HepG2 (cell line): ENCODE results near the gene PPP1R9B. TPM values are rescaled to one million over a fixed set of nuclear protein-coding genes. Genes with fewer than 3 reads are reported as not detected.
A peak's percentile ranks its signal among the peaks of the same experiment; 100 is the strongest.

Experiments
- BCL6 ChIP-seq: IDR thresholded peaks from 2 replicates; pipeline ENCODE4 v1.6.1; 2016; ENCODE audit warnings: missing genetic modification reagents, missing compliant biosample characterization
- KLF9 ChIP-seq: IDR thresholded peaks from 2 replicates; pipeline ENCODE4 v1.6.1; 2016; ENCODE audit warnings: low read depth
- MTA1 ChIP-seq: sonication (generic); formaldehyde crosslinking; IDR thresholded peaks from 2 replicates; pipeline ENCODE4 v1.4.0; 2020; ENCODE audit warnings: missing genetic modification reagents, mild to moderate bottlenecking, borderline replicate concordance
- NFE2L2 ChIP-seq: fragments of 150-350 bp; IDR thresholded peaks from 2 replicates; pipeline ENCODE4 v1.6.1; 2014; ENCODE audit warnings: low read length
- PPARG ChIP-seq: conservative IDR thresholded peaks from 2 replicates; pipeline ENCODE4 v1.6.1; 2016; ENCODE audit warnings: missing biosample characterization, missing genetic modification reagents
- PRMT3 ChIP-seq: sonication (generic); formaldehyde crosslinking; IDR thresholded peaks from 2 replicates; pipeline ENCODE4 v1.8.1; 2022; ENCODE audit warnings: low read depth, mild to moderate bottlenecking, moderate library complexity, missing genetic modification reagents, borderline replicate concordance
- SETDB1 ChIP-seq: sonication (generic); formaldehyde crosslinking; IDR thresholded peaks from 2 replicates; pipeline ENCODE4 v1.5.1; 2020; ENCODE audit warnings: missing genetic modification reagents, mild to moderate bottlenecking, borderline replicate concordance
- SRY ChIP-seq: sonication (generic); formaldehyde crosslinking; IDR thresholded peaks from 2 replicates; pipeline ENCODE4 v1.8.0; 2022; ENCODE audit warnings: mild to moderate bottlenecking, missing genetic modification reagents
- ZBTB20 ChIP-seq: sonication (generic); formaldehyde crosslinking; IDR thresholded peaks from 2 replicates; pipeline ENCODE4 v1.8.1; 2023; ENCODE audit warnings: missing genetic modification reagents, low read depth, mild to moderate bottlenecking, borderline replicate concordance
- ZBTB34 ChIP-seq: sonication (generic); formaldehyde crosslinking; IDR thresholded peaks from 2 replicates; pipeline ENCODE4 v1.8.0; 2022; ENCODE audit warnings: mild to moderate bottlenecking, missing genetic modification reagents
- ZFP90 ChIP-seq: sonication (generic); formaldehyde crosslinking; IDR thresholded peaks from 2 replicates; pipeline ENCODE4 v1.8.0; 2022; ENCODE audit warnings: missing genetic modification reagents, mild to moderate bottlenecking, inconsistent platforms, borderline replicate concordance
- ZNF224 ChIP-seq: sonication (generic); formaldehyde crosslinking; IDR thresholded peaks from 2 replicates; pipeline ENCODE4 v1.5.0; 2020; ENCODE audit warnings: mild to moderate bottlenecking, missing genetic modification reagents
- ZNF281 ChIP-seq: sonication (generic); formaldehyde crosslinking; IDR thresholded peaks from 2 replicates; pipeline ENCODE4 v1.4.0; 2020; ENCODE audit warnings: missing genetic modification reagents, borderline replicate concordance
- ZNF501 ChIP-seq: sonication (generic); formaldehyde crosslinking; IDR thresholded peaks from 2 replicates; pipeline ENCODE4 v1.5.1; 2020; ENCODE audit warnings: mild to moderate bottlenecking, moderate library complexity, missing genetic modification reagents
- ZNF549 ChIP-seq: sonication (generic); formaldehyde crosslinking; IDR thresholded peaks from 2 replicates; pipeline ENCODE4 v1.5.0; 2020; ENCODE audit warnings: missing genetic modification reagents
- ZNF562 ChIP-seq: sonication (generic); formaldehyde crosslinking; IDR thresholded peaks from 2 replicates; pipeline ENCODE4 v1.8.0; 2022; ENCODE audit warnings: missing genetic modification reagents, borderline replicate concordance
- ZNF660 ChIP-seq: sonication (generic); formaldehyde crosslinking; IDR thresholded peaks from 2 replicates; pipeline ENCODE4 v1.5.1; 2020; ENCODE audit warnings: mild to moderate bottlenecking, low read depth, missing genetic modification reagents, borderline replicate concordance
- ZNF678 ChIP-seq: sonication (generic); formaldehyde crosslinking; IDR thresholded peaks from 2 replicates; pipeline ENCODE4 v1.4.0; 2020; ENCODE audit warnings: mild to moderate bottlenecking, missing genetic modification reagents
- ZNF775 ChIP-seq: sonication (generic); formaldehyde crosslinking; IDR thresholded peaks from 2 replicates; pipeline ENCODE4 v1.4.0; 2020; ENCODE audit warnings: missing genetic modification reagents, mild to moderate bottlenecking, moderate library complexity, borderline replicate concordance
- ZNF850 ChIP-seq: sonication (generic); formaldehyde crosslinking; conservative IDR thresholded peaks from 2 replicates; pipeline ENCODE4 v1.9.0; 2021; ENCODE audit warnings: mild to moderate bottlenecking, missing genetic modification reagents
- ZSCAN31 ChIP-seq: sonication (generic); formaldehyde crosslinking; IDR thresholded peaks from 2 replicates; pipeline ENCODE4 v1.5.0; 2020; ENCODE audit warnings: low read depth, mild to moderate bottlenecking, missing genetic modification reagents
- polyA plus RNA-seq, 8 experiments: library from polyadenylated mRNA; depleted of rRNA in 3 of 8; stranded (reverse) in 7 of 8; unstranded in 1 of 8; fragments of >200 nt; fragmentation: Illumina TruSeq in 4 of 8; extraction: Trizol in 4 of 8; gene quantifications; 2 replicates each; pipeline versions ENCODE4 v1.2.1 to v1.2.3, GENCODE V29; 2011 to 2016; ENCODE audit warnings: low read depth in 4 of 8, missing spikeins in 1 of 8, mixed read lengths in 1 of 8; ENCODE audit not compliant: insufficient read depth in 1 of 8
- total RNA-seq, 5 experiments: library from RNA; depleted of rRNA; stranded (reverse); fragments of >200 nt; fragmentation: Illumina TruSeq; extraction: Trizol; gene quantifications; 2 replicates each; pipeline ENCODE4 v1.2.3, GENCODE V29; 2016; ENCODE audit warnings: low read depth in 1 of 5
- TF ChIP-seq, protein P1 (sequence below): sonication (generic); formaldehyde crosslinking; IDR thresholded peaks from 2 replicates; pipeline ENCODE4 v1.5.0; 2020; ENCODE audit warnings: missing genetic modification reagents
- TF ChIP-seq, protein P2 (sequence below): sonication (generic); formaldehyde crosslinking; IDR thresholded peaks from 2 replicates; pipeline ENCODE4 v1.4.0; 2020; ENCODE audit warnings: missing genetic modification reagents

Gene PPP1R9B
- total and polyA plus RNA-seq, 2 of the 13 experiments (the other 11 are each of a cell fraction or from before 2014, with no cell fraction given), result 9.4 to 15.8 TPM

DNA sequence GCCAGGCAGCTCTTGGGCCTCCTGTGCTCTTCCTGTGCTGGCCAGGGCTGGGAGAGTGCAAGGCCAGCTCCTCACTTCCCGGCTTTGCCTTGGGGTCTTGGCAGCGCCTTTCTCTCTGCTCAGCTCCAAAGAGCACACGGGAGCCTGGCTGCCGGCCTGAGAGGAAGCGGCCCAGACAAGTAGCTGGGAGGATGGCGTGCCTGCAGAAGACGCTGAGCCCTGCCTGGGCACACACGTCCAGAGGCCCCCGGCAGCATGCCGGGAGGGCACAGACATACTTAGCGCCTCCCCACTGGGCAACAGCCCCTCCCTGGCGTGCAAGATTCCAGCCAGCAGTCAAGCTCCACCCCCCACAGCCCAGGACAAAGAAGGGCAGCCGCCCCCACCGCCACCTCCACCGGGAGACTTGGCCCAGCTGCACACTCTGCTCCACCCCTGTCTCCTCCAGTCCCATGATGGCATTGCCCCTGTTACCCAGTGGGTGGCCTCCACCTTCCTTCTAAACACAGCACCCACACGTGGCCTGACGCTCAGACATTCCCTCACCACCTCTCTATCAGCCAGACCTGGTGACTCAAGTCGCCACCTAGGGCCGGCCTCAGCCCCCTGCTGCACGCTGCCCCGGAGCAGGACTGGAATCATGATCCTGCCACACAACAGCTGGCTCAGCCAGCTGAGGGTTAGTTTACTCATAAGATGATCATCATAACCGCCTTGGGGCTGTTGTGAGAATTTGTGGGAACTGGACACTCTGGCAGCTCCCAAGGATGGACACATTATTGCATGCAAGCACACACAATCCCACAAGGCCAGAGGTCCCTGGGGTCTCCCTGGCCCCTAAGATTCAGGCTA is 27.7 kb upstream of the PPP1R9B start (continued):
- 0 out of 2 replicates have a peak, but pooled peaks have one; percentile 52 for TF ChIP-seq ZNF281 (CRISPR knock-in tag)
- TF ChIP-seq ZBTB34 (CRISPR knock-in tag), result 0 out of 2 replicates have a peak, but pooled peaks have one; percentile 67
- no peak for TF ChIP-seq SRY (CRISPR knock-in tag)
- TF ChIP-seq PPARG, result no peak
- TF ChIP-seq, protein P1, sequence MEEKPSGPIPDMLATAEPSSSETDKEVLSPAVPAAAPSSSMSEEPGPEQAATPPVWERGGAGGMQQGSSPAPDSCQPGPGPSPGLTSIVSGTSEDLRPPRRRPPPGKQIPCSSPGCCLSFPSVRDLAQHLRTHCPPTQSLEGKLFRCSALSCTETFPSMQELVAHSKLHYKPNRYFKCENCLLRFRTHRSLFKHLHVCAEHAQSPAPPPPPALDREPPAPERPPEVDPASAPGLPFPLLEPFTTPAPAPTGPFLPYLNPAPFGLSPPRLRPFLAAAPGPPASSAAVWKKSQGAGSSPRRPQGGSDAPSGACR (CRISPR knock-in tag), result no peak
- no peak for TF ChIP-seq ZFP90 (CRISPR knock-in tag)
- peak; percentile 60; the same call in 1 of the 2 replicates for TF ChIP-seq MTA1 (CRISPR knock-in tag)
- TF ChIP-seq ZNF562, result no peak
- peak; percentile 38; the same call in 1 of the 2 replicates for TF ChIP-seq BCL6 (CRISPR knock-in tag)
- TF ChIP-seq, protein P2, sequence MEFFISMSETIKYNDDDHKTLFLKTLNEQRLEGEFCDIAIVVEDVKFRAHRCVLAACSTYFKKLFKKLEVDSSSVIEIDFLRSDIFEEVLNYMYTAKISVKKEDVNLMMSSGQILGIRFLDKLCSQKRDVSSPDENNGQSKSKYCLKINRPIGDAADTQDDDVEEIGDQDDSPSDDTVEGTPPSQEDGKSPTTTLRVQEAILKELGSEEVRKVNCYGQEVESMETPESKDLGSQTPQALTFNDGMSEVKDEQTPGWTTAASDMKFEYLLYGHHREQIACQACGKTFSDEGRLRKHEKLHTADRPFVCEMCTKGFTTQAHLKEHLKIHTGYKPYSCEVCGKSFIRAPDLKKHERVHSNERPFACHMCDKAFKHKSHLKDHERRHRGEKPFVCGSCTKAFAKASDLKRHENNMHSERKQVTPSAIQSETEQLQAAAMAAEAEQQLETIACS (CRISPR knock-in tag), result no peak
- TF ChIP-seq ZSCAN31 (CRISPR knock-in tag), result no peak; the same call in 1 of the 2 replicates
- TF ChIP-seq PRMT3 (CRISPR knock-in tag), result no peak
- TF ChIP-seq NFE2L2, result no peak; the same call in 1 of the 2 replicates
- no peak for TF ChIP-seq ZNF775 (CRISPR knock-in tag)
- TF ChIP-seq ZNF224, result no peak
- TF ChIP-seq ZBTB20 (CRISPR knock-in tag), result peak; percentile 84; the same call in 1 of the 2 replicates
- no peak for TF ChIP-seq ZNF660 (CRISPR knock-in tag)
- 0 out of 2 replicates have a peak, but pooled peaks have one; percentile 45 for TF ChIP-seq KLF9 (CRISPR knock-in tag)
- TF ChIP-seq ZNF549 (CRISPR knock-in tag), result no peak
- no peak for TF ChIP-seq ZNF850 (CRISPR knock-in tag)
- TF ChIP-seq ZNF678 (CRISPR knock-in tag), result no peak
- TF ChIP-seq ZNF501 (CRISPR knock-in tag), result peak; percentile 67; the same call in 1 of the 2 replicates
- TF ChIP-seq SETDB1 (CRISPR knock-in tag), result no peak
